ENCODE measurements around the gene CTSE. TPM values are rescaled to one million over a fixed set of nuclear protein-coding genes. Genes with fewer than 3 reads are reported as not detected.

Gene CTSE
- total RNA-seq, 1 donor from 2014 or later: 5.6 TPM

GRCh38 chr1:206032380-206033140, 8.9 kb upstream of the CTSE start:
- H3K36me3 Mint-ChIP-seq (ENCODE audit: insufficient read depth): no peaks in the 10 kb centered on the region
- H3K9me3 Mint-ChIP-seq (ENCODE audit: low read depth): no peaks in the 10 kb centered on the region
- H3K4me3 Mint-ChIP-seq (ENCODE audit: low read depth): no peak overlapping the region
- no peaks in the 10 kb centered on the region for H3K4me1 Mint-ChIP-seq (ENCODE audit: low read depth)
- peaks cover 43% of the 10 kb centered on the region for H3K27me3 Mint-ChIP-seq
- TF ChIP-seq CTCF (IDR thresholded peaks at IDR 0.05; ENCODE audit: unreplicated experiment): no peak
- H3K27ac Mint-ChIP-seq: no peak overlapping the region
- DNase-seq (ENCODE audit: low spot score, unreplicated experiment): no peak

- peaks cover 3% of the 10 kb centered on the region for H3K9me3 Mint-ChIP-seq (ENCODE audit: low read depth)
- H3K27ac Mint-ChIP-seq: no peak overlapping the region
- DNase-seq (ENCODE audit: low spot score, unreplicated experiment): peak; percentile 44
- no peak overlapping the region for H3K4me3 Mint-ChIP-seq (ENCODE audit: low read depth)
- peak; percentile 91 for TF ChIP-seq CTCF (IDR thresholded peaks at IDR 0.05; ENCODE audit: unreplicated experiment)
- no peaks in the 10 kb centered on the region for H3K36me3 Mint-ChIP-seq (ENCODE audit: insufficient read depth)
- H3K4me1 Mint-ChIP-seq (ENCODE audit: low read depth): peaks cover 1% of the 10 kb centered on the region
- peaks cover 45% of the 10 kb centered on the region for H3K27me3 Mint-ChIP-seq
These were observed 7.0 kb upstream of the CTSE start for GRCh38 chr1:206030714-206031113.

GRCh38 chr1:206030191-206030590, 6.5 kb upstream of the CTSE start:
- Mint-ChIP-seq H3K9me3 (ENCODE audit: low read depth) (peaks cover 3% of the 10 kb centered on the region), H3K36me3 (ENCODE audit: insufficient read depth) (no peaks in the 10 kb centered on the region), H3K27me3 (peaks cover 44% of the 10 kb centered on the region), H3K4me3 (ENCODE audit: low read depth) (no peak overlapping the region), H3K27ac (peak overlapping the region; percentile 9), H3K4me1 (ENCODE audit: low read depth) (peaks cover 4% of the 10 kb centered on the region)
- TF ChIP-seq CTCF (IDR thresholded peaks at IDR 0.05; ENCODE audit: unreplicated experiment): no peak
- DNase-seq (ENCODE audit: low spot score, unreplicated experiment): no peak

GRCh38 chr1:206029484-206029883, 5.8 kb upstream of the CTSE start:
- H3K27ac Mint-ChIP-seq: no peak overlapping the region
- no peak overlapping the region for H3K4me3 Mint-ChIP-seq (ENCODE audit: low read depth)
- no peaks in the 10 kb centered on the region for H3K36me3 Mint-ChIP-seq (ENCODE audit: insufficient read depth)
- H3K4me1 Mint-ChIP-seq (ENCODE audit: low read depth): peaks cover 7% of the 10 kb centered on the region
- H3K9me3 Mint-ChIP-seq (ENCODE audit: low read depth): peaks cover 3% of the 10 kb centered on the region
- peaks cover 37% of the 10 kb centered on the region for H3K27me3 Mint-ChIP-seq
- DNase-seq (ENCODE audit: low spot score, unreplicated experiment): no peak
- no peak for TF ChIP-seq CTCF (IDR thresholded peaks at IDR 0.05; ENCODE audit: unreplicated experiment)

- Mint-ChIP-seq H3K27me3 (peaks cover 12% of the 10 kb centered on the region), H3K9me3 (ENCODE audit: low read depth) (peaks cover 3% of the 10 kb centered on the region), H3K4me1 (ENCODE audit: low read depth) (peaks cover 37% of the 10 kb centered on the region), H3K4me3 (ENCODE audit: low read depth) (no peak overlapping the region), H3K27ac (no peak overlapping the region), H3K36me3 (ENCODE audit: insufficient read depth) (no peaks in the 10 kb centered on the region)
- TF ChIP-seq CTCF (IDR thresholded peaks at IDR 0.05; ENCODE audit: unreplicated experiment): no peak
- DNase-seq (ENCODE audit: low spot score, unreplicated experiment): no peak
These were observed 1.7 kb upstream of the CTSE start for GRCh38 chr1:206025283-206025820.
